HCT116 (cell line): ENCODE results near the gene KCNAB2. TPM values are rescaled to one million over a fixed set of nuclear protein-coding genes. Genes with fewer than 3 reads are reported as not detected.

Experiments used
- ATAC-seq: fragments of 200-7000 bp; cut with Tn5 transposase; 2 replicates; pipeline ENCODE4 v1.9.1; 2020; ENCODE audit warnings: mild to moderate bottlenecking, moderate library complexity
- BruUV-seq: library from RNA; stranded (reverse); fragments of 400-500 nt; replicated peaks from 2 replicates; lab custom pipeline; 2021; lab: Mats Ljungman, UMichigan
- CTCF ChIA-PET: fragments of 300-600 bp; sonication (Branson Sonifier 250); formaldehyde crosslinking; loops from one replicate; lab custom pipeline; 2021; ENCODE audit warnings: antibody characterized with exemption; lab: Charles Lee
- POLR2A ChIA-PET: fragments of 300-600, 350-600 bp; sonication (Branson Sonifier 250); formaldehyde crosslinking; loops from one replicate; lab custom pipeline; 2021; ENCODE audit warnings: antibody characterized with exemption; lab: Charles Lee
- RAD21 ChIA-PET, 2 experiments: fragments of 300-600 bp; sonication (Branson Sonifier 250); formaldehyde crosslinking; loops; one replicate each; lab custom pipeline; 2023; ENCODE audit warnings: low total read pairs in 2 of 2; ENCODE audit not compliant: uncharacterized antibody in 2 of 2, unreplicated experiment in 2 of 2, low non-redundant PET in 1 of 2; lab: Charles Lee
- DNase-seq: peaks from one replicate; pipeline ENCODE4 v3.0.0-alpha.2; 2010; ENCODE audit warnings: low read depth, low spot score
- H2AFZ ChIP-seq: fragments of 200-600 bp; shearing (Covaris generic), sonication (generic); 2 replicates; pipeline ENCODE4 v1.6.1; 2017; ENCODE audit warnings: low read depth, mixed run types, mixed read lengths, antibody characterized with exemption, low read length; ENCODE audit not compliant: poor library complexity, severe bottlenecking
- H3K27ac ChIP-seq: 2 replicates; pipeline ENCODE4 v1.5.1; 2012; ENCODE audit warnings: low read depth, low read length
- H3K27me3 ChIP-seq: fragments of 200-600 bp; sonication (generic); 2 replicates; pipeline ENCODE4 v1.6.1; 2016; ENCODE audit warnings: mixed run types, low read length, mixed read lengths; ENCODE audit not compliant: insufficient read depth
- H3K36me3 ChIP-seq, 2 experiments: fragments of 200-500 bp in 1 of 2; fragments of 200-600 bp in 1 of 2; sonication (Bioruptor generic) in 1 of 2; sonication (generic) in 1 of 2; 2 replicates each; pipeline versions ENCODE4 v1.5.1 to v1.6.1; 2014 to 2016; ENCODE audit warnings: low read length in 2 of 2, inconsistent platforms in 1 of 2, mixed read lengths in 1 of 2, mixed run types in 1 of 2; ENCODE audit not compliant: insufficient read depth in 2 of 2, control insufficient read depth in 1 of 2
- H3K4me1 ChIP-seq, 2 experiments: fragments of 200-600 bp in 1 of 2; sonication (generic) in 1 of 2; 2 replicates each; pipeline versions ENCODE4 v1.5.1 to v1.6.1; 2012 to 2017; ENCODE audit warnings: low read length in 2 of 2, inconsistent platforms in 1 of 2, mild to moderate bottlenecking in 1 of 2, mixed read lengths in 1 of 2, mixed run types in 1 of 2, moderate library complexity in 1 of 2; ENCODE audit not compliant: insufficient read depth in 2 of 2, control insufficient read depth in 1 of 2
- H3K4me2 ChIP-seq: fragments of 200-600 bp; sonication (generic); 2 replicates; pipeline ENCODE4 v1.6.1; 2017; ENCODE audit warnings: mixed run types, low read length, mixed read lengths
- H3K4me3 ChIP-seq, 2 experiments: fragments of 200-600 bp in 1 of 2; sonication (generic) in 1 of 2; replicated peaks in 1 of 2; 2 replicates each; pipeline ENCODE4 v1.5.1; 2011 to 2016; ENCODE audit warnings: low read length in 2 of 2, control low read depth in 1 of 2, low read depth in 1 of 2, mild to moderate bottlenecking in 1 of 2, mixed read lengths in 1 of 2, mixed run types in 1 of 2
- H3K79me2 ChIP-seq: fragments of 200-600 bp; sonication (generic); 2 replicates; pipeline ENCODE4 v1.6.1; 2017; ENCODE audit warnings: mild to moderate bottlenecking, mixed run types, low read length, moderate library complexity, mixed read lengths; ENCODE audit not compliant: insufficient read depth
- H3K9ac ChIP-seq: fragments of 200-600 bp; sonication (generic); 2 replicates; pipeline ENCODE4 v1.6.1; 2016; ENCODE audit warnings: low read length, mixed read lengths
- H3K9me2 ChIP-seq: fragments of 200-600 bp; sonication (generic), shearing (Covaris generic); 2 replicates; pipeline ENCODE4 v1.6.1; 2017; ENCODE audit warnings: mixed run types, mild to moderate bottlenecking, moderate library complexity; ENCODE audit not compliant: insufficient read depth
- H3K9me3 ChIP-seq, 2 experiments: fragments of 200-500 bp in 1 of 2; fragments of 200-600 bp in 1 of 2; sonication (Bioruptor generic) in 1 of 2; sonication (generic) in 1 of 2; 2 replicates each; pipeline ENCODE4 v1.6.1; 2014 to 2017; ENCODE audit warnings: low read length in 2 of 2, mixed read lengths in 2 of 2, inconsistent platforms in 1 of 2, low read depth in 1 of 2, mild to moderate bottlenecking in 1 of 2, mixed run types in 1 of 2, moderate library complexity in 1 of 2; ENCODE audit not compliant: control insufficient read depth in 1 of 2, insufficient read depth in 1 of 2
- H4K20me1 ChIP-seq: fragments of 200-600 bp; sonication (generic), shearing (Covaris generic); 2 replicates; pipeline ENCODE4 v1.6.1; 2017; ENCODE audit warnings: mixed run types, mild to moderate bottlenecking, moderate library complexity; ENCODE audit not compliant: insufficient read depth
- ATF3 ChIP-seq: IDR thresholded peaks from 2 replicates; pipeline ENCODE4 v1.6.1; 2012
- CBX3 ChIP-seq: IDR thresholded peaks from 2 replicates; pipeline ENCODE4 v1.6.1; 2012; ENCODE audit warnings: low read depth
- EGR1 ChIP-seq: IDR thresholded peaks from 2 replicates; pipeline ENCODE4 v1.6.1; 2012; ENCODE audit warnings: low read depth
- MAX ChIP-seq: IDR thresholded peaks from 2 replicates; pipeline ENCODE4 v1.6.1; 2012
- POLR2A ChIP-seq: IDR thresholded peaks from 2 replicates; pipeline ENCODE4 v1.7.0; 2011; ENCODE audit warnings: borderline replicate concordance; ENCODE audit not compliant: insufficient read depth, insufficient read length; ENCODE audit errors: extremely low read depth
- POLR2AphosphoS5 ChIP-seq: IDR thresholded peaks from 2 replicates; pipeline ENCODE4 v1.6.1; 2011; ENCODE audit warnings: mild to moderate bottlenecking, low read depth, low read length, moderate library complexity
- ZBTB33 ChIP-seq: IDR thresholded peaks from 2 replicates; pipeline ENCODE4 v1.6.1; 2011; ENCODE audit warnings: mild to moderate bottlenecking, low read length, moderate library complexity; ENCODE audit not compliant: insufficient replicate concordance; ENCODE audit errors: extremely low read depth
- ZNF274 ChIP-seq: fragments of 200-500 bp; sonication (Bioruptor generic); IDR thresholded peaks from 2 replicates; pipeline ENCODE4 v1.6.1; 2014; ENCODE audit warnings: mild to moderate bottlenecking, low read depth, low read length, inconsistent platforms
- intact Hi-C: fragments of 100-400 bp; cut with micrococcal nuclease; formaldehyde crosslinking; loops from 2 replicates; pipeline ENCODE4 v1.10.0; 2022
- total RNA-seq: library from RNA; stranded (reverse); gene quantifications from one replicate; pipeline ENCODE4 v1.2.1, GENCODE V29; 2021; ENCODE audit not compliant: unreplicated experiment

Gene KCNAB2
- total RNA-seq, 1 experiment from 2014 or later: 18.1 TPM

GRCh38 chr1:6142734-6143133 is 97.0 kb downstream of the KCNAB2 start:
- intact Hi-C loops: no loop called here

More at GRCh38 chr1:6142734-6143133, 97.0 kb downstream of the KCNAB2 start:
- H3K79me2 ChIP-seq: no peaks in the 10 kb centered on the region
- TF ChIP-seq CBX3: no peak
- no peak for TF ChIP-seq EGR1
- no peak for TF ChIP-seq ATF3
- no peak for TF ChIP-seq POLR2AphosphoS5
- no peak for TF ChIP-seq ZBTB33
- TF ChIP-seq ZNF274: no peak
- no peak for TF ChIP-seq MAX
- TF ChIP-seq POLR2A: no peak
- TF ChIP-seq, all 23 proteins: peak for 0
- POLR2A ChIA-PET: no interaction called here
- Histone ChIP-seq H4K20me1 (no peaks in the 10 kb centered on the region), H2AFZ (no peak overlapping the region), H3K9me2 (no peaks in the 10 kb centered on the region), H3K27me3 (no peaks in the 10 kb centered on the region), H3K4me3 (no peak overlapping the region), H3K4me2 (no peak overlapping the region), H3K4me1 (peaks cover 3 to 14% of the 10 kb centered on the region in 2 experiments; a peak in 2 of 4 replicates), H3K9me3 (no peaks in the 10 kb centered on the region), H3K36me3 (no peaks in the 10 kb centered on the region), H3K27ac (no peak overlapping the region), H3K9ac (no peak overlapping the region)
- CTCF ChIA-PET: no interaction called here
- ATAC-seq: no peak
- RAD21 ChIA-PET: no interaction called here
- BruUV-seq: no TSS peak
- no peak for DNase-seq
